NCI-H2227 treated with DMSO at 0.1 percent for 48 hours (cell line): Measurements from ENCODE around the gene BFSP2.
A peak's percentile ranks its signal among the peaks of the same experiment; 100 is the strongest.

Experiments used
- DNase-seq: peaks from one replicate; lab custom pipeline; 2025; lab: John Stamatoyannopoulos, UW

Gene BFSP2

GRCh38 chr3:133383741-133384140, 16.1 kb upstream of the BFSP2 start:
- no peak for DNase-seq

GRCh38 chr3:133384331-133385027, 15.4 kb upstream of the BFSP2 start:
- peak; percentile 60 for DNase-seq

GRCh38 chr3:133386876-133387275, 13.0 kb upstream of the BFSP2 start:
- no peak for DNase-seq

GRCh38 chr3:133387341-133387740, 12.5 kb upstream of the BFSP2 start:
- no peak for DNase-seq

- no peak for DNase-seq
Measured at GRCh38 chr3:133388696-133389395, 11.0 kb upstream of the BFSP2 start.

GRCh38 chr3:133390715-133391114, 9.1 kb upstream of the BFSP2 start:
- no peak for DNase-seq

GRCh38 chr3:133393204-133393603, 6.7 kb upstream of the BFSP2 start:
- DNase-seq = no peak

- DNase-seq = no peak
Measured at GRCh38 chr3:133393691-133394474, 6.0 kb upstream of the BFSP2 start.

GRCh38 chr3:133394561-133395311, 5.1 kb upstream of the BFSP2 start:
- DNase-seq = no peak

GRCh38 chr3:133396906-133397305, 3.0 kb upstream of the BFSP2 start:
- no peak for DNase-seq

GRCh38 chr3:133401374-133402135, 1.7 kb downstream of the BFSP2 start:
- no peak for DNase-seq

- DNase-seq = no peak
Measured at GRCh38 chr3:133404920-133405319, 5.1 kb downstream of the BFSP2 start.

- no peak for DNase-seq
Measured at GRCh38 chr3:133408366-133408765, 8.5 kb downstream of the BFSP2 start.

GRCh38 chr3:133408961-133409360, 9.1 kb downstream of the BFSP2 start:
- DNase-seq = no peak

GRCh38 chr3:133410191-133410892, 10.5 kb downstream of the BFSP2 start:
- DNase-seq = no peak

- DNase-seq = no peak
Measured at GRCh38 chr3:133412183-133413132, 12.6 kb downstream of the BFSP2 start.

- no peak for DNase-seq
Measured at GRCh38 chr3:133413161-133414020, 13.5 kb downstream of the BFSP2 start.

- no peak for DNase-seq
Measured at GRCh38 chr3:133414021-133414392, 14.2 kb downstream of the BFSP2 start.

GRCh38 chr3:133418361-133418760, 18.5 kb downstream of the BFSP2 start:
- DNase-seq = no peak
